Upper lobe of right lung (tissue), 1 donor: Measurements from ENCODE around the gene MGAT5B. TPM values are rescaled to one million over a fixed set of nuclear protein-coding genes. Genes with fewer than 3 reads are reported as not detected.

Source experiments
- ATAC-seq: fragments of 200-7000 bp; cut with Tn5 transposase; one replicate; pipeline ENCODE4 v1.9.1; 2020; ENCODE audit warnings: mild to moderate bottlenecking, moderate library complexity
- DNase-seq: peaks from one replicate; pipeline ENCODE4 v3.0.0-alpha.2; 2020
- H3K27ac ChIP-seq: fragments of 200-600 bp; one replicate; pipeline ENCODE4 v1.8.0; 2022
- H3K27me3 ChIP-seq: fragments of 200-600 bp; one replicate; pipeline ENCODE4 v1.8.0; 2022; ENCODE audit warnings: mild to moderate bottlenecking
- H3K36me3 ChIP-seq: fragments of 200-600 bp; one replicate; pipeline ENCODE4 v1.8.0; 2022
- H3K4me1 ChIP-seq: fragments of 200-600 bp; one replicate; pipeline ENCODE4 v1.8.0; 2022
- H3K4me3 ChIP-seq: fragments of 200-600 bp; one replicate; pipeline ENCODE4 v1.8.0; 2022; ENCODE audit warnings: mild to moderate bottlenecking
- H3K9me3 ChIP-seq: fragments of 200-600 bp; one replicate; pipeline ENCODE4 v1.8.0; 2022
- intact Hi-C: fragments of 100-400 bp; cut with DNase I; formaldehyde crosslinking; loops from one replicate; pipeline ENCODE4 v1.11.0; 2022
- total RNA-seq: library from RNA; stranded (reverse); fragmentation: NEBNext Ultra II Directional; extraction: Animal tissue kit (Norgen Biotek cat#: 25700); gene quantifications from one replicate; pipeline ENCODE4 v1.2.1, GENCODE V29; 2021
- TF ChIP-seq, protein P1 (sequence below): fragments of 200-600 bp; IDR thresholded peaks from one replicate; pipeline ENCODE4 v1.8.0; 2022; ENCODE audit warnings: antibody characterized with exemption
- donor health status: DM: no; HTN: yes; CAD: no; lungs with severe emphysema.

The MGAT5B gene
- total RNA-seq, 1 donor from 2014 or later: 2.0 TPM

DNA sequence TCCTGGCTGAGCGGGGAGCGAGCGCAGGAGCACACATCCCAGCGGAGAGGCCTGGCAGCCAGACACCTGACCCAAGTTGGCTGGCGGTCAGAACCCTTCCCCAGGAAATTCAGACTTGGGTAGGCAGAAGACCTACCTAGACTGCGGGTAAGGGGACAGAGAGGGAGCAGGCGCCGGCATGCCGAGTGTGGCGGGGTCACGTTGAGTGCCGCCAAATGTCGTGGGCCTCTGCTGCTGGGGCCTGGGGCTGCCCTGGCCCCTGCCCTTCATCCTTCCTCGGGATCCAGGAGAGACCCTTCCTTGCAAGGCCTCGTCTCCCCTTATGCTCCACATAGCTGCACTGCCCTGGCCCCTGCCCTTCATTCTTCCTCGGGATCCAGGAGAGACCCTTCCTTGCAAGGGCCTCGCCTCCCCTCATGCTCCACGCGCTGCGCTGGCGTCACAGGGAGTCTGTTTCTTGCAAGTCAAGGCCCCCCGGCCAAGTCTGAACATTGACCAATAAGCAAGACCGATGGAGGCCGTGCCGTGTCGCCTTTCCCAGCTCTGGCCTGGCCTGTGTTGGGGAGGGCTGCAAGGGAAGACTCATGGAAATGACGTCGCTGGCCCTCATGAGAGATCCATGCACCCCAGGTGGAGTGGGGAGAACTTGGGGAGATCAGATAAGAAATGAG lies 47.8 kb downstream of the MGAT5B start:
- DNase-seq (no peak), ATAC-seq (no peak)
- intact Hi-C loops: no loop called here
- Histone ChIP-seq H3K4me3 (no peak overlapping the region), H3K9me3 (no peaks in the 10 kb centered on the region), H3K27ac (no peak overlapping the region), H3K36me3 (no peaks in the 10 kb centered on the region), H3K4me1 (no peaks in the 10 kb centered on the region), H3K27me3 (peaks cover 8% of the 10 kb centered on the region)
- TF ChIP-seq, protein P1, sequence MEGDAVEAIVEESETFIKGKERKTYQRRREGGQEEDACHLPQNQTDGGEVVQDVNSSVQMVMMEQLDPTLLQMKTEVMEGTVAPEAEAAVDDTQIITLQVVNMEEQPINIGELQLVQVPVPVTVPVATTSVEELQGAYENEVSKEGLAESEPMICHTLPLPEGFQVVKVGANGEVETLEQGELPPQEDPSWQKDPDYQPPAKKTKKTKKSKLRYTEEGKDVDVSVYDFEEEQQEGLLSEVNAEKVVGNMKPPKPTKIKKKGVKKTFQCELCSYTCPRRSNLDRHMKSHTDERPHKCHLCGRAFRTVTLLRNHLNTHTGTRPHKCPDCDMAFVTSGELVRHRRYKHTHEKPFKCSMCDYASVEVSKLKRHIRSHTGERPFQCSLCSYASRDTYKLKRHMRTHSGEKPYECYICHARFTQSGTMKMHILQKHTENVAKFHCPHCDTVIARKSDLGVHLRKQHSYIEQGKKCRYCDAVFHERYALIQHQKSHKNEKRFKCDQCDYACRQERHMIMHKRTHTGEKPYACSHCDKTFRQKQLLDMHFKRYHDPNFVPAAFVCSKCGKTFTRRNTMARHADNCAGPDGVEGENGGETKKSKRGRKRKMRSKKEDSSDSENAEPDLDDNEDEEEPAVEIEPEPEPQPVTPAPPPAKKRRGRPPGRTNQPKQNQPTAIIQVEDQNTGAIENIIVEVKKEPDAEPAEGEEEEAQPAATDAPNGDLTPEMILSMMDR: no peak

DNA sequence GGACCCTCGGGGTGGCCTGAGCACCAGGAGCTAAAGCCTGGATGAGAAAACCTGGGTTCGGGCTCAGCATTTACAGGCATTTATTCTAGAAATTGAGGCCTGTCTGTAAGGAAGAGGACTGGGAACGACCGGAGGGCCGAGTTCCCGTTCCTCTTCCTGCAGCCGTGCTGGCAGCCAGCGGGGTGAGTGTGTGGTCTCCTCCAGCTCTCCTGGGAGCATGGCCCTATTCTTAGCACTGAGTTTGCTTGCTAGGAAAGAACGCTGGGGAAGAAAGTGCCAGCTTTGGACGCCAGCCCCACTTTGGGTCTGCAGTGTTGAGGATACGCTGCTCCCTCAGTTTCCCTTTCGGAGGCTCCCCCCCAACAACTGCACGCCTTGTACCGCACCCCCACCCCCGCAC lies 49.6 kb downstream of the MGAT5B start:
- no peak for DNase-seq
- Histone ChIP-seq H3K27ac (no peak overlapping the region), H3K27me3 (peaks cover 22% of the 10 kb centered on the region), H3K4me1 (no peaks in the 10 kb centered on the region), H3K9me3 (no peaks in the 10 kb centered on the region), H3K36me3 (no peaks in the 10 kb centered on the region), H3K4me3 (no peak overlapping the region)
- no peak for ATAC-seq
- TF ChIP-seq, protein P1: no peak
- intact Hi-C loops: no loop called here

DNA sequence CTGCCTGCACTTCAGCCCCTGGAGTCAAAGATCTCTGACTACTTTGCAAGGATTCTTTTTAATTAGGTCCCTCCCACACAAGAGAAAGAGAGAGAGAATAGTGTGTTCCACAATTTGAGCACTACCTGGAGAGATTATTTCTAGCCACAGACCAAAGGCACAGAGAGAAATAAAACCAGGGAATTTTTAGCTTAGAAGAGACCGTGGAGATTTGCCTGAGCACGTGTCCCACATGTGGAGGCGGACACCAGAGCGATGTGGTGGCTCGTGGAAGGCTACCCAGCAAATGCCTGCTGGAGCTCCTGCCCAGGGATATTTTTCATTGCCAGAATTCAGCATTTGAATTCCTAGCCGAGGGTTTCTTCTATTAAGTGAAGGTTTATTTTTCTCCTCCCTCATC lies 50.6 kb downstream of the MGAT5B start:
- ATAC-seq (no peak), DNase-seq (no peak)
- Histone ChIP-seq H3K27me3 (peaks cover 30% of the 10 kb centered on the region), H3K4me1 (no peaks in the 10 kb centered on the region), H3K27ac (no peak overlapping the region), H3K4me3 (no peak overlapping the region), H3K9me3 (no peaks in the 10 kb centered on the region), H3K36me3 (no peaks in the 10 kb centered on the region)
- TF ChIP-seq, protein P1: no peak
- intact Hi-C loops: no loop called here

DNA sequence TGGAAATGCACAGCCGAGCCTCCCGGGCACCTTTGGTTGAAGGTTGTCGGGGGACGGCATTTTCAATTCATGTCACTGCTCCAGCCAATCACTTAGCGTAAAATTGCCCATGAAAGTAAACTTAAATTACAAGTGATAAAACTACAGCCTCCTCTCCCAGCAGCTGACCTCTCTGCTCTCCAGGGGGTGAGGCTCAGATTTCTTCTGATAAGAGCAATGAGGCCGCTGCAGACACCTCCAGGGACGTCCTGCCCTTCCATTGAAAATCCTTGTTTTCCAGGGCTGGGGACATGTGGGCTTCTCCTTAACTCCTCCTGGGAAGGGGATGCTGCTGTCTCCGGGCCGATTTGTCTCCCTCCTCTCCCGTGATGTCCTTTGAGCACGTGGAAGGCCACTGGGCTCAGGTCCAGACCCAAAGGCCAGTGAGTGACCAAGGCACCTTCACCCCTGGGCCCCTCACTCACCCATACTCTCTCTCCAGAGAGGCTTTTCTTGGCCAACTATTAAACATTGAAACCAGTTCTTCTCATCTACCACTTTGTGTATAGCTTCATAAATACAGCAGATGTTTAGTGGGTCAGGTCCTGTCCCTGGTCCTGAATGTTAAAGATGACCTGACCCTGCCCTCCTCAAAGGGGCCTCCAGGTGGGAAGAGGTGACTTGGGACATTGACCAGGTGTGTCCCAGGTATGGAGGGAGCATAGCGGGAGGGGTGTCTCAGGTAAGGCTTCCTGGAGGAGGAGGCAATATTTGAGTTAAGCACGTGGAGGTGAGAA lies 52.3 kb downstream of the MGAT5B start:
- peaks cover 30% of the 10 kb centered on the region for H3K27me3 ChIP-seq
- intact Hi-C loops: no loop called here
- H3K27ac ChIP-seq: no peak overlapping the region
- DNase-seq: no peak
- no peaks in the 10 kb centered on the region for H3K9me3 ChIP-seq
- no peaks in the 10 kb centered on the region for H3K4me1 ChIP-seq
- H3K36me3 ChIP-seq: no peaks in the 10 kb centered on the region
- TF ChIP-seq, protein P1: no peak
- H3K4me3 ChIP-seq: no peak overlapping the region
- ATAC-seq: no peak

DNA sequence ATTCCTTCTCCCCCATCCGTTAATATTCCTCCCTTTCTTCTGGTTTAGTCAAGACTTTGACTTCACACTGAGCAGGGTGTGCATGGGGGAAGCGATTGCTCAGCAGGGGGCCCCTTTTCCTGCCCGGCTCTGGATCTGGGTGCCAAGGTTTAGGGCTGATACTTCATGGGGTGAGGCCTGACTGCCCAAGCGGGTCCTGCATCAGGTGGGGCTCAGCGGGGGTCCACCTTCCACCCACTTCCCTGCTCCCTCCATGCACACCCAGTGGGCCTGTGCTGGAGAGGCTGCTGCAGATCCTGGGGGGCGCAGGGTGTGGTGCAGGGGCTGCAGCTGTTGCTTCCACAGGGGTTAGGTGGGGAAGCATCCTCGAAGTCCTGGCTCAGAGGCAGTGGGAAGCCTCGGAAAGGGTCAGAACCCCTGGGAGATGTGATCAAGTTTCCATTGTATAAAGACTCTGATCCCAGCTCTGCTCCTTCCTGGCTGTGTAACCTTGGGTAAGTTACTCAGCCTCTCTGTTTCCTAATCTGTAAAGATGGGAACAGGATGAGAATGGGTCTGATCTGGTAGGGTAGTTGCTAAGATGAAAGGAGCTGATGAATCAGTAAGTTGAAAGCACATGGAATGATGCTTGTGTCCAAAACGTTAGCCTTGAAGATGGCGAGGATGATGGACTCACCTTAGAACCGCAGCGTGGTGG lies 53.3 kb downstream of the MGAT5B start:
- intact Hi-C loops: no loop called here
- Histone ChIP-seq H3K36me3 (no peaks in the 10 kb centered on the region), H3K4me3 (no peak overlapping the region), H3K4me1 (no peaks in the 10 kb centered on the region), H3K27me3 (peaks cover 30% of the 10 kb centered on the region), H3K27ac (no peak overlapping the region), H3K9me3 (no peaks in the 10 kb centered on the region)
- ATAC-seq (no peak), DNase-seq (no peak)
- TF ChIP-seq, protein P1: no peak
